ENCODE data around the gene ZNF423. TPM values are rescaled to one million over a fixed set of nuclear protein-coding genes. Genes with fewer than 3 reads are reported as not detected.
A peak's percentile ranks its signal among the peaks of the same experiment; 100 is the strongest.

Gene ZNF423
- total and polyA plus RNA-seq, 3 experiments from 2014 or later, result not detected

DNA sequence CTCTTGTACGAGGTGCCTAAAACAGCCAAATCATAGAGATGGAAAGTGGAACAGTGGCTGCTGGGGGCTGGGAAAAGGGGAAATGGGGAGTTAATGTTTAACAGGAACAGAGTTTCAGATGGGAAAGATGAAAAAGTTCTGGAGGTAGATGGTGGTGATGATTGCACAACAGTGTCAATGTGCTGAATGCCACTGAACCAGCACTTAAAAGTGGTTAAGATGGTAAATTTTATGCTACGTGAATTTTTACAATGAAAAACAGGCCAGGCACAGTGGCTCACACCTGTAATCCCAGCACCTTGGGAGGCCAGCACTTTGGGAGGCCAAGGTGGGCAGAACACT lies 351.9 kb downstream of the ZNF423 start:
- Histone ChIP-seq H3K36me3 (ENCODE audit: insufficient read depth, low read length) (no peaks in the 10 kb centered on the region), H3K4me3 (ENCODE audit: low read length) (no peak overlapping the region), H3K4me1 (ENCODE audit: insufficient read depth, low read length) (no peaks in the 10 kb centered on the region), H3K9me3 (ENCODE audit: low read length) (no peaks in the 10 kb centered on the region), H3K27me3 (ENCODE audit: insufficient read depth, low read length, poor library complexity, severe bottlenecking) (no peaks in the 10 kb centered on the region), H3K27ac (ENCODE audit: low read depth, low read length) (no peak overlapping the region)
- peaks cover 0 to 5% of the 10 kb centered on the region in 2 donors for H3K27me3 Mint-ChIP-seq
- DNase-seq, result no peak
- H3K36me3 Mint-ChIP-seq, result no peaks in the 10 kb centered on the region
- H3K4me3 Mint-ChIP-seq, result no peak overlapping the region
- CTCF ChIA-PET, result no interaction called here
- no peaks in the 10 kb centered on the region for H3K9me3 Mint-ChIP-seq
- H3K27ac Mint-ChIP-seq, result no peak overlapping the region
- POLR2A ChIA-PET, result no interaction called here
- H3K4me1 Mint-ChIP-seq, result peaks cover 0 to 5% (median 4%) of the 10 kb centered on the region in 3 donors

DNA sequence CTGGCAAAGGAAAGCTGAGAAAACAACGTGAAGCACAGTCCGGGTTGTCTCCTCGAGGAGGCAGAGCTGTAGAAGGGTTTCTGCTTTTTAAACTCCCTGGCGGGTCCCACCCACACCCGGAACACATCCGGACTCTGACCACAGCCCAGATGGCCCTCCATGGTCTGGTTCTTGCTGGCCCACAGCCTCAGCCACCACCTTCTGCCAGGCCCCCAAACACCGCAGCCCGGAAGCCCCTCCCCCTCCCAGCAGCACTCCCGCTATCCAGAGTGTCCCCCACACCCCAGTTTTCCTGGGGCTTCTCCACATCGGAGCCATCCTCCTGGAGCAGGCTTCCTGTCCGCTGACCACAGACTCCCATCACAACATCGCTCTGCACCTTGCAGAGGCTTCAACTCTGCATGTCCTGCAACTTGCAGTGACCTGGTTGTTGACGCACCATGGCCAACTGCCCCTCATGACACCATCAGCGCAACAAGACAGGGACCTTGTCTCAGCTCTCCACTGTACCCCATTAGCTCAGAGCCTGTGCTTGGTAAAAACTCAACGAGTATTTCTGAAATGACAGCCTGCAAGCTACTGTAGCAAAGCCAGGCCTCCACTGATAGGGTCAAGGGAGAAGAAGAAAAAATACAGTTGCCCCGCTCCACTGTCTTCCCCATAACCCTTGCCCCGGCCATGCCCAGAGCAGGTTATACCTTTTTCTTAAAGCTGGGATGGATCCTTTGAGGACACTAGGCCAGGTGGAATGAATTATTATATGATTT lies 352.5 kb downstream of the ZNF423 start:
- Mint-ChIP-seq H3K27ac (no peak overlapping the region), H3K27me3 (peaks cover 0 to 7% of the 10 kb centered on the region in 2 donors), H3K4me3 (peak overlapping the region in 1 of 7 donors; percentile 68), H3K36me3 (no peaks in the 10 kb centered on the region), H3K4me1 (peaks cover 0 to 5% (median 4%) of the 10 kb centered on the region in 3 donors), H3K9me3 (no peaks in the 10 kb centered on the region)
- no peak for DNase-seq
- Histone ChIP-seq H3K36me3 (ENCODE audit: insufficient read depth, low read length) (no peaks in the 10 kb centered on the region), H3K9me3 (ENCODE audit: low read length) (no peaks in the 10 kb centered on the region), H3K4me1 (ENCODE audit: insufficient read depth, low read length) (no peaks in the 10 kb centered on the region), H3K4me3 (ENCODE audit: low read length) (no peak overlapping the region), H3K27ac (ENCODE audit: low read depth, low read length) (no peak overlapping the region), H3K27me3 (ENCODE audit: insufficient read depth, low read length, poor library complexity, severe bottlenecking) (no peaks in the 10 kb centered on the region)
- POLR2A ChIA-PET, result no interaction called here
- CTCF ChIA-PET, result no interaction called here

DNA sequence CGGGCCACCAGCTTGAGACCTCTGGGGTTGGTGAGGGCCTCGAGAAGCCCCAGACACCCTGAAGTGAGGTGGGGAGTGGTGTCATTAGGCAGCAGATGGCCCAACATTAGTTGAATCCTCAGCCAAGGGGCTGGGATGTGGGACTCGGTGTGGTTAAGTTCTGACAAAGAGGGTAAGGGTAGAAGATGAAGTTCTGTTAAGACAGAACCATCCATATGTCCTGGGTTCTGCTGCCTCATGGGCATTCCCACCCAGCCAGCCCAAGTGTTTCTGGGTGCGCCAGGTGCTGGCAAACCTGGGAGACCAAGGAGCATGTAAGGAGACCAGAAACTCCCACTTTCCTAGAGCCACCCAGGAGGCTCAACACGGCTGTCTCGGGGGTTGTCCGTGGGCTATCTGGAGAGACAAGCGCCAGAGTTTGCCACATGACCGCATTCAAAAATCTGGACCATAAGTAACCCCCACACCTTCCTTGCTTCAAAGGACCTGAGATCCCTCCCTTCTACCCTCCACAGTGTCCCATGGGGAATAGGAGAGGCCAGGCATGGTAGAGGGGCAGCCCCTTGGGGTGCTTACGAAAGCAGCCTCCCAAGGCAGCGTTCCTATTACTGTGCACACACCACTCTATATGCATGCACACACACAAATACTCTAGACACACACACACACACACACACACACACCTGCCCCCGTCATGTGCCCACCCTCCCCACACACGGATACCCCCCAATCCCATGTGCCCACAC lies 353.6 kb downstream of the ZNF423 start:
- Mint-ChIP-seq H3K4me3 (no peak overlapping the region), H3K9me3 (no peaks in the 10 kb centered on the region), H3K27me3 (peaks cover 0 to 7% of the 10 kb centered on the region in 2 donors), H3K36me3 (no peaks in the 10 kb centered on the region), H3K4me1 (peaks cover 0 to 5% (median 4%) of the 10 kb centered on the region in 3 donors), H3K27ac (no peak overlapping the region)
- CTCF ChIA-PET, result no interaction called here
- no peak overlapping the region for H3K27ac ChIP-seq (ENCODE audit: low read depth, low read length)
- no peaks in the 10 kb centered on the region for H3K36me3 ChIP-seq (ENCODE audit: insufficient read depth, low read length)
- H3K27me3 ChIP-seq (ENCODE audit: insufficient read depth, low read length, poor library complexity, severe bottlenecking), result no peaks in the 10 kb centered on the region
- no peak for DNase-seq
- POLR2A ChIA-PET, result no interaction called here
- H3K4me1 ChIP-seq (ENCODE audit: insufficient read depth, low read length), result no peaks in the 10 kb centered on the region
- H3K4me3 ChIP-seq (ENCODE audit: low read length), result no peak overlapping the region
- H3K9me3 ChIP-seq (ENCODE audit: low read length), result no peaks in the 10 kb centered on the region

DNA sequence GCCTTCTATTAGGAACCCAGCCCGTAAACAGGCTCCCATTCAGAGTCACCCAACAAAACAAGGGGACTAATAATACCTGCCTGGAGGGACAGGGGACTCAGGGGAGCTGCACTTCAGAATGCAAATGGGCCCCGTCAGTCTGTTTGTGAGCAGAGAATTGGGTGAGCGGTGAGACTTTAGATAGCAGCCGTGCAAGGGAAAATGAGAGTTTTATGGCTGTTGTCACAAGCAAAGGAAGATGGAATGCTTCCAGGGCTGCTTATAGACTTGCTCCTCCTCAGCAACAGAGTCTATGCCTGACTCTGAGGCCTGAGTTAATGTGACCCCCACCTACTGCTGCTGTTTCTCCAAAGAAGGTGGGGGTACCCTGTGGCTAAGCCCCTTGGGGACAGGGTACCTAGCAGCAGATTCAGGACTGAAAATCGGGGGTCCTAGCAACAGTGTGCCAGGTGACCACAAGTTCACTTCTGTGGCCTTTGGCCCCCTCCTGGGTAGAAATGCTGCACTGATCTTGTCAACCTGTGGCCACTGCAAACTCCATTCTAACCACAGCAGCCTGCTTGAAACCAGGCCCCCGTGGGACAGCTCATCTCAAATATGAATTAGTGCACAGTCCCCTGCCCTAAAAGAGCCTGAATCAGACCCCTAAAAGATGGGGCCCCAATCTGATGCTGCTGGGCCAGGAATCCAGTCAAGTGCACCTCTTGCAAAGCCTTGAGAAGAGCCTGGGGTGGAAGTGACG lies 355.9 kb downstream of the ZNF423 start:
- no peaks in the 10 kb centered on the region for H3K9me3 ChIP-seq (ENCODE audit: low read length)
- ChIA-PET POLR2A (no interaction called here), CTCF (no interaction called here)
- no peak overlapping the region for H3K4me3 ChIP-seq (ENCODE audit: low read length)
- Mint-ChIP-seq H3K27me3 (peaks cover 0 to 12% of the 10 kb centered on the region in 2 donors), H3K4me1 (peaks cover 0 to 5% (median 4%) of the 10 kb centered on the region in 3 donors), H3K36me3 (no peaks in the 10 kb centered on the region), H3K9me3 (no peaks in the 10 kb centered on the region), H3K4me3 (no peak overlapping the region), H3K27ac (no peak overlapping the region)
- no peaks in the 10 kb centered on the region for H3K36me3 ChIP-seq (ENCODE audit: insufficient read depth, low read length)
- H3K4me1 ChIP-seq (ENCODE audit: insufficient read depth, low read length), result no peaks in the 10 kb centered on the region
- no peak overlapping the region for H3K27ac ChIP-seq (ENCODE audit: low read depth, low read length)
- no peak for DNase-seq
- H3K27me3 ChIP-seq (ENCODE audit: insufficient read depth, low read length, poor library complexity, severe bottlenecking), result no peaks in the 10 kb centered on the region

DNA sequence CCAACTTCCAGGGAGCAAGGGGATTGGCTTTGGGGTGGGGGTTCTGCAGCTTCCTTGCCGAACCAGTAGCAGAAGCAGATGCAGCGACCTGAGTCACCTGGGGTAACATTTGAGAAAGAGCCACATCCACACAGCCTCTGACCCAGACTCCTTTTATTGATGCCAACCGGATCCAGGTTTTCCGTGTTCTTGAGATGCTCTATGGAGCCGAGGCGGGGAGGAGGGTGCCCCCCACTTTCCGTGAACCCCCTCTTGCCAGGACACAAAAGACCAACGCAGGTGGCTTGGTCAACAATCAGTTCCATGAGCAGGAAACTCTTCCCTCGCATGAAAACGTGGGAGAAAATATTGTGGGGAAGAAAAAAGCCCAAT lies 356.5 kb downstream of the ZNF423 start:
- no peak overlapping the region for H3K4me3 ChIP-seq (ENCODE audit: low read length)
- H3K9me3 Mint-ChIP-seq, result no peaks in the 10 kb centered on the region
- H3K36me3 ChIP-seq (ENCODE audit: insufficient read depth, low read length), result no peaks in the 10 kb centered on the region
- H3K36me3 Mint-ChIP-seq, result no peaks in the 10 kb centered on the region
- no peaks in the 10 kb centered on the region for H3K4me1 ChIP-seq (ENCODE audit: insufficient read depth, low read length)
- ChIA-PET POLR2A (no interaction called here), CTCF (no interaction called here)
- no peak overlapping the region for H3K27ac Mint-ChIP-seq
- H3K27ac ChIP-seq (ENCODE audit: low read depth, low read length), result no peak overlapping the region
- H3K9me3 ChIP-seq (ENCODE audit: low read length), result no peaks in the 10 kb centered on the region
- DNase-seq, result no peak
- H3K4me1 Mint-ChIP-seq, result peaks cover 0 to 5% (median 4%) of the 10 kb centered on the region in 3 donors
- H3K4me3 Mint-ChIP-seq, result no peak overlapping the region
- H3K27me3 Mint-ChIP-seq, result peaks cover 0 to 12% of the 10 kb centered on the region in 2 donors
- no peaks in the 10 kb centered on the region for H3K27me3 ChIP-seq (ENCODE audit: insufficient read depth, low read length, poor library complexity, severe bottlenecking)

DNA sequence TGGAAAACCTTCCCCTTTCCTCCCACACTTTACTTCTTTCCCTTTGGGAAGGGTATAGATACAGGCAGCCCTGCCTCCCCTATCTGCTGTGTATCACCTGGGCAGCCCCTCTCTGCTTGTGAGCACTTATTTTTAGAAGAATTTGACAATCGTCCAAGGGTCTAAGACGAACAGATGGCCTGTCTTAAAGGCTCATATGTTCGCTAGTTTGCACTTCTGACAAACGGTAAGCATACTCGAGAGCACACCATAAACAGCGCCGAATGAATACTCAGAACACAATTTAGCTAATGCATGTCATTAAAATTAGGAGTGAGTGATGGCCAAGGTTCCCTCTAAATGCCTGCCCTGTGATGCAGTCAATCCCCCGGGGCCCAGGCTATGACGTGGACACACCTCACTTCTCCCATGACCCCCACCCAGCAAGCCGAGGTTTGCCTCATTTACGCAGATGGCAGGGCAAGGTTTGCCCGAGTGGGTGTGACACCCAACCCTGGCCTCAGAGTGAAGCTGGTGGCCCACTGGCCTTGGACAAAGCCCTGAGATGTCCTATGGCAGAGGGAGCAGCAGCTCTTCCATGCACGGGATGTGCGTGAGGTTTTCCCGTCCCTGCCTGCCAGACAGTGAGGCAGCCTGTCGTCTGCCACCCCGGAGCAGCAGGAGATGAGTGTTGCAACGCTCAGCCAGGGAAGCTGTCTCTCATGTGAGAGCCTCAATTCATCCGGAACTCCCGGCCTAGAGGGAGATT lies 357.1 kb downstream of the ZNF423 start:
- no peak overlapping the region for H3K4me3 ChIP-seq (ENCODE audit: low read length)
- no peaks in the 10 kb centered on the region for H3K27me3 ChIP-seq (ENCODE audit: insufficient read depth, low read length, poor library complexity, severe bottlenecking)
- H3K9me3 ChIP-seq (ENCODE audit: low read length), result no peaks in the 10 kb centered on the region
- Mint-ChIP-seq H3K4me3 (no peak overlapping the region), H3K27ac (no peak overlapping the region), H3K36me3 (no peaks in the 10 kb centered on the region), H3K9me3 (no peaks in the 10 kb centered on the region), H3K4me1 (peaks cover 0 to 5% (median 4%) of the 10 kb centered on the region in 3 donors), H3K27me3 (peaks cover 0 to 12% of the 10 kb centered on the region in 2 donors)
- no peaks in the 10 kb centered on the region for H3K36me3 ChIP-seq (ENCODE audit: insufficient read depth, low read length)
- no peaks in the 10 kb centered on the region for H3K4me1 ChIP-seq (ENCODE audit: insufficient read depth, low read length)
- CTCF ChIA-PET, result no interaction called here
- POLR2A ChIA-PET, result no interaction called here
- DNase-seq, result no peak
- H3K27ac ChIP-seq (ENCODE audit: low read depth, low read length), result no peak overlapping the region

DNA sequence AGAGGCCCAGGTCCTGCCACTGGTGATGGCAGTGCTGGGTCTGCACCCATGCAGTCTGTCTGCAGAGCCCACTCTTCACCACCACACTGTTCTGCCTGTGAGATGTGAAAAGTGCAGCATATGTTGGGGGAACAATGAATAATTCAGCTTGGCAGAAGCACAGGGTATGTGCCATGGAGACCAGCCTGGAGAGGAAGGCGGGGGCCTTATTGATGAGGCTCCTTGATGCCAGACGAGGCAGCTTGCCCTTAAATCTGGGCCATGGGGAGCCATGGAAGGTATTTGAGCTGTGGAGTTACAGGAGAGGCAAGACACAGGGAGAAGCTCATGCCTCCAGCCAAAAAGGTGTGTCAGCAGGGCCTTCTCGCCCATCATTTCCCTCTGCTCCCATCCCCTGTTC lies 357.6 kb downstream of the ZNF423 start:
- no peak overlapping the region for H3K4me3 Mint-ChIP-seq
- DNase-seq, result no peak
- Histone ChIP-seq H3K9me3 (ENCODE audit: low read length) (no peaks in the 10 kb centered on the region), H3K4me3 (ENCODE audit: low read length) (no peak overlapping the region), H3K4me1 (ENCODE audit: insufficient read depth, low read length) (no peaks in the 10 kb centered on the region), H3K27ac (ENCODE audit: low read depth, low read length) (no peak overlapping the region), H3K27me3 (ENCODE audit: insufficient read depth, low read length, poor library complexity, severe bottlenecking) (no peaks in the 10 kb centered on the region), H3K36me3 (ENCODE audit: insufficient read depth, low read length) (no peaks in the 10 kb centered on the region)
- no peaks in the 10 kb centered on the region for H3K36me3 Mint-ChIP-seq
- peaks cover 0 to 12% of the 10 kb centered on the region in 2 donors for H3K27me3 Mint-ChIP-seq
- ChIA-PET POLR2A (no interaction called here), CTCF (no interaction called here)
- no peak overlapping the region for H3K27ac Mint-ChIP-seq
- peaks cover 0 to 4% (median 3%) of the 10 kb centered on the region in 3 donors for H3K4me1 Mint-ChIP-seq
- H3K9me3 Mint-ChIP-seq, result no peaks in the 10 kb centered on the region

DNA sequence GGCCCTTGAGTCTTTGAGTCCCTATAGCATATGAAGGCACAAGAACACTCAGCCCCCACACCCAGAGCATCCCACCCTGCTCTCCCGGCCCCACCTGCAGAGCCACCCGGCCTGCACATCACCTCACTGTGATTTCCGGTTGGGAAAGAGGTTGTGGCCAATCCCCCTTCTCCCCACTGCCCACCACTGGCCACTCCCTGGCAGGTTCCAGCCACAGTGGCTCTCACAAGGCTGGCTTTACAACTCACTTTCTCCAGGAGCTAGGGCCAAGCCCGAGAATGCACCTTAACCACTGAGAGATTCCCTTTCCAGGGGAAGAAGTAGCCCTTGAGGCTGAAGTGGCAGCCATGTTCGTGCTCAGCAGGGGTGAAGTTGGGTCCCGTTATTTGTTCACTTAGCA lies 358.4 kb downstream of the ZNF423 start:
- H3K27ac Mint-ChIP-seq, result no peak overlapping the region
- no peak for DNase-seq

More for the DNA sequence above, 358.4 kb downstream of the ZNF423 start:
- ChIA-PET POLR2A (no interaction called here), CTCF (no interaction called here)
- Histone ChIP-seq H3K9me3 (ENCODE audit: low read length) (no peaks in the 10 kb centered on the region), H3K27ac (ENCODE audit: low read depth, low read length) (no peak overlapping the region), H3K27me3 (ENCODE audit: insufficient read depth, low read length, poor library complexity, severe bottlenecking) (no peaks in the 10 kb centered on the region), H3K36me3 (ENCODE audit: insufficient read depth, low read length) (no peaks in the 10 kb centered on the region), H3K4me3 (ENCODE audit: low read length) (no peak overlapping the region), H3K4me1 (ENCODE audit: insufficient read depth, low read length) (no peaks in the 10 kb centered on the region)
- H3K27me3 Mint-ChIP-seq, result peaks cover 0 to 12% of the 10 kb centered on the region in 2 donors
- no peaks in the 10 kb centered on the region for H3K4me1 Mint-ChIP-seq
- H3K9me3 Mint-ChIP-seq, result no peaks in the 10 kb centered on the region
- no peak overlapping the region for H3K4me3 Mint-ChIP-seq
- no peaks in the 10 kb centered on the region for H3K36me3 Mint-ChIP-seq

Measured in CD8-positive, alpha-beta memory T cell (primary cell).